Measurements from ENCODE around the gene MON1B.
"Not testable (repeated sequence)": the region's sequence is repeated elsewhere in the genome, so short reads cannot be mapped to it uniquely, and the experiment has no call there.

MON1B gene

DNA sequence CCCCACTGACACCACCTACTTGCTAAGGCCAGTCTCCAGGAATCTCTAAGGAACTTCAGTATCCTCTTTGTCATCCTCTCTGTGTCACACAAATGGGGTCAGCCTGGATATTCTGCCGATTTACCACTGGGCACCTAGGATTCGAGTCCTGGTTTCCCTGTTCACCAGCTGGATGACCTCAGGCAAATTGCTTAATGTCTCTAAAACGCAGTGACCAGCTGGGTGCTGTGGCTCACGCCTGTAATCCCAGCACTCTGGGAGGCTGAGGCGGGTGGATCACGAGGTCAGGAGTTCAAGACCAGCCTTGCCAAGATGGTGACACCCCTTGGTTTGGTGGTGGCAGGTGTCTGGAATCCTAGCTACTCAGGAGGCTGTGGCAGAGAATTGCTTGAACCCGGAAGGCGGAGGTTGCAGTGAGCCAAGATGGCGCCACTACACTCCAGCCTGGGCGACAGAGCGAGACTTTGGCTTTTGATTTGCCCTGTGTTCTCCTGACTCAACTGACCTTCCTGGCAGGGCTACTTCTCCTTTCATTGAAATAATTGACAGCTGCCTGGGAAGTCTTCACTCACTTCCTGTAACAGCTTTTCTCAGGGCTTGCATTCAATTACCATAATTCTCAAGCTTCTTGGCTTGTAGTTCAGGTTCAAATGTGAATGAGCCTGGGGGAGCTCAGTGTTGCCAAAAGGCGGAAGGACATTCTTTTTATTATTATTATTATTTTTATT lies 23.6 kb downstream of the MON1B start:
- no peaks in the 10 kb centered on the region for H3K9me3 Mint-ChIP-seq
- ATAC-seq (no peak), DNase-seq (ENCODE audit: low spot score in 2 of 2) (no peak)
- H3K36me3 Mint-ChIP-seq: no peaks in the 10 kb centered on the region
- H3K27ac Mint-ChIP-seq: no peak overlapping the region
- H3K4me1 Mint-ChIP-seq: peaks cover 19% of the 10 kb centered on the region
- no peak overlapping the region for H3K4me3 Mint-ChIP-seq

DNA sequence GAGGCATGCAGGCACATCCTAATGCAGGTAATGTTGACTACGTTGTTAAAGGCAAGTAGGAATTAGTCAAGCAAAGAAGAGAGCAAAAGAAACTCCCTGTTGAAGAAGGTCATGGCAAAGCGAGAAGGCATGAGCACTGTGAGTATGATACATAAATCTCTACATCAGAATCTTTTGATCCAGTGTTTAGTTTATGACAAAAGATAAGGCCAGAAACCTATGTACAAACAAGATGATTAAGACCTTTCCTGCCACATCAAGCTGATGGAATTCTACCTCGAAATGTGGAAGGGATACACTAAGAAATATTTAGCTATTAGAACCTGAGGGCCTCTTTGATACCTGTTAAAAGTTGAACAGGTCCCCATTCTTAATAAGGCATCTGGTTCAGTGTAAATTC lies 28.4 kb downstream of the MON1B start:
- H3K27ac Mint-ChIP-seq: no peak overlapping the region
- DNase-seq (ENCODE audit: low spot score in 2 of 2) (no peak), ATAC-seq (no peak)
- H3K4me3 Mint-ChIP-seq: no peak overlapping the region
- no peaks in the 10 kb centered on the region for H3K36me3 Mint-ChIP-seq
- H3K4me1 Mint-ChIP-seq: no peaks in the 10 kb centered on the region
- H3K9me3 Mint-ChIP-seq: no peaks in the 10 kb centered on the region

DNA sequence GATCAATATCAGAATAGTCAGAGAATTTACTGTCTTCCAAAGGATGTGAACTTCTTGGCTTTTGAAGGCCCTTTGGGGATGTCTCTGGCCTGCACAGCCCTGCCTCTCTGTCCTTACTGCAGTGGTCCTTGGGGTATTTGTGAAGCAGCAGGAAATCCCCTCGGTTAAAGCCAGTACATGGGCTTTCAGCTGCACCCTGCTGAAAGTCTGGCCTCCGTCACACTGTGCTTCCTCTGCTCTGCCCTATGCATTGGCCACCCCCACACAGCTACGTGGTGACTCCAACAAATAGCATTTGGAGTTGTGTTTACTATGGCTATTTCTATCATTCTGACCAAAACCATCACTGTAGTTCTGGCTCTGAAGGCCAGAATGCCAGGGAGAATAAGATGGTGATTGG lies 29.4 kb downstream of the MON1B start:
- Mint-ChIP-seq H3K36me3 (no peaks in the 10 kb centered on the region), H3K4me3 (no peak overlapping the region), H3K27ac (no peak overlapping the region), H3K9me3 (no peaks in the 10 kb centered on the region), H3K4me1 (no peaks in the 10 kb centered on the region)
- ATAC-seq (no peak), DNase-seq (ENCODE audit: low spot score in 2 of 2) (no peak)

DNA sequence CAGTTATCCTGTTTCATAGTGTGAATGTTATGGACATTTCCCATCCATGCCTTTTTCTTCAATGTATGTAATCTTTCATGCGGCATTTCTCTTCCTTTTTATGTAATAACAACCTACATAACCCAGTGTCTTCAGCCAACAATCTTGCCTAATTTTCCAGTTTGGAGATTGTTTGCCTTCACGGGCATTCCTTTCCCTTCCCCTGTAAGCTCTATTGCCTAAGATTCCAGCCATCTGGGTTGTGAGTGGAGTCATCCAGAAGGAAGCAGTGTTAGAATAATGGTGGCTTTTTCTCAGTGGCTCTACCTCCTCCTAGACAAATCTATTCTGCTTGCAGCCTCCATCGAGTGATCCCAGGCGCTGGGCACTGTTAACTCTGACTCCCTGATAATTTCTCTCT lies 30.5 kb downstream of the MON1B start:
- Mint-ChIP-seq H3K36me3 (no peaks in the 10 kb centered on the region), H3K4me1 (no peaks in the 10 kb centered on the region), H3K27ac (no peak overlapping the region), H3K4me3 (no peak overlapping the region), H3K9me3 (no peaks in the 10 kb centered on the region)
- ATAC-seq (no peak), DNase-seq (ENCODE audit: low spot score in 2 of 2) (no peak)

DNA sequence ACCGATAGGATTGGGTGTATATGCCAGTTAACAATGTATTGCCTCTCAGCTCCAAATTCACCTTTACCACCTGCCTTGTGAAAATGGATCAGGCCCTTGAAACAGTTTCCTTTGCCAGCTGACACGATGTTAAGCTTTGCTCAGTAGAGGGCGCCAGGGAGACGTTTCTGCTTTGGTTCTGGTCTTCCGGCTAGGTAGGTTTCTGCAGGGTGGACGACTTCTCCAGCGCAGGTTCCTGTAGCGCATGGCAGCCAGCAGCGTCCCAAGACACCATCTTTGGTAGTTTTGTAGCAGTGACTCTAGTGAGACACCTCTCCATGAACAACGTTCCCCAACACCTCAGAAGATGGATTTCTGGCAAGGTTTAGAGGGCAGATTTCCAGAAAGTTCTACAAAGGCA lies 32.2 kb downstream of the MON1B start:
- no peaks in the 10 kb centered on the region for H3K9me3 Mint-ChIP-seq
- H3K4me1 Mint-ChIP-seq: no peaks in the 10 kb centered on the region
- H3K27ac Mint-ChIP-seq: no peak overlapping the region
- no peak for ATAC-seq
- H3K4me3 Mint-ChIP-seq: no peak overlapping the region
- H3K36me3 Mint-ChIP-seq: no peaks in the 10 kb centered on the region
- peak in 1 of 2 donors; percentile 60 for DNase-seq (ENCODE audit: low spot score in 2 of 2)

DNA sequence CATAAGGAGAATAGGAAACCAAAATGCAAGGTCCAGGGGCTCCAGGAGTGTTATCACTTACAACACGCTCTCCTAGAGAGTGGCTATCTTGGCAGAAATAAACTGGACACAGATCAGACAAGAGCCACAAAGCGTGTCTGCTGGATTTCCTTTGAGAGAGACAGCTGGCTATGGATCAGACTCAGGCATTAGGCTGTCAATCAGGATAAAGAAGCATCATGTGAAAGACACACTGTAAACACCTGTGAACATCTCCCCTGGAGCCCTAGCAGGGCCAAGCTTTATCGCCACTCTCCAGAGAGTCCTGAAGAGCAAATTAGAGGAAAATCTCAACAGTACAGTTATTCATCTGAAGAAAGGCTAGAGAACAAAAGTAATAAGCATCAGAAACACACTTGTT lies 34.2 kb downstream of the MON1B start:
- Mint-ChIP-seq H3K9me3 (no peaks in the 10 kb centered on the region), H3K27ac (no peak overlapping the region), H3K4me1 (no peaks in the 10 kb centered on the region), H3K4me3 (no peak overlapping the region), H3K36me3 (no peaks in the 10 kb centered on the region)
- no peak for DNase-seq (ENCODE audit: low spot score in 2 of 2)
- no peak for ATAC-seq

- Mint-ChIP-seq H3K36me3 (no peaks in the 10 kb centered on the region), H3K27ac (no peak overlapping the region), H3K4me3 (no peak overlapping the region), H3K4me1 (no peaks in the 10 kb centered on the region), H3K9me3 (no peaks in the 10 kb centered on the region)
- ATAC-seq (peak; percentile 76), DNase-seq (ENCODE audit: low spot score in 2 of 2) (no peak)
Observed at GRCh38 chr16:77227745-77228144, 36.8 kb downstream of the MON1B start.

GRCh38 chr16:77231047-77231446 lies 40.1 kb downstream of the MON1B start:
- H3K4me1 Mint-ChIP-seq: no peaks in the 10 kb centered on the region
- H3K9me3 Mint-ChIP-seq: no peaks in the 10 kb centered on the region
- DNase-seq (ENCODE audit: low spot score in 2 of 2): no peak
- no peak overlapping the region for H3K27ac Mint-ChIP-seq
- H3K36me3 Mint-ChIP-seq: no peaks in the 10 kb centered on the region
- ATAC-seq: no peak
- H3K4me3 Mint-ChIP-seq: no peak overlapping the region

GRCh38 chr16:77233799-77234519 lies 43.0 kb downstream of the MON1B start:
- no peak overlapping the region for H3K27ac Mint-ChIP-seq
- no peak for DNase-seq (ENCODE audit: low spot score in 2 of 2)
- ATAC-seq: no peak
- no peaks in the 10 kb centered on the region for H3K9me3 Mint-ChIP-seq
- no peaks in the 10 kb centered on the region for H3K36me3 Mint-ChIP-seq
- H3K4me1 Mint-ChIP-seq: no peaks in the 10 kb centered on the region
- no peak overlapping the region for H3K4me3 Mint-ChIP-seq

- H3K36me3 Mint-ChIP-seq: no peaks in the 10 kb centered on the region
- H3K4me3 Mint-ChIP-seq: no peak overlapping the region
- no peak for ATAC-seq
- DNase-seq (ENCODE audit: low spot score in 2 of 2): no peak
- H3K4me1 Mint-ChIP-seq: no peaks in the 10 kb centered on the region
- H3K9me3 Mint-ChIP-seq: no peaks in the 10 kb centered on the region
- no peak overlapping the region for H3K27ac Mint-ChIP-seq
Observed at GRCh38 chr16:77234611-77235010, 43.6 kb downstream of the MON1B start.

DNA sequence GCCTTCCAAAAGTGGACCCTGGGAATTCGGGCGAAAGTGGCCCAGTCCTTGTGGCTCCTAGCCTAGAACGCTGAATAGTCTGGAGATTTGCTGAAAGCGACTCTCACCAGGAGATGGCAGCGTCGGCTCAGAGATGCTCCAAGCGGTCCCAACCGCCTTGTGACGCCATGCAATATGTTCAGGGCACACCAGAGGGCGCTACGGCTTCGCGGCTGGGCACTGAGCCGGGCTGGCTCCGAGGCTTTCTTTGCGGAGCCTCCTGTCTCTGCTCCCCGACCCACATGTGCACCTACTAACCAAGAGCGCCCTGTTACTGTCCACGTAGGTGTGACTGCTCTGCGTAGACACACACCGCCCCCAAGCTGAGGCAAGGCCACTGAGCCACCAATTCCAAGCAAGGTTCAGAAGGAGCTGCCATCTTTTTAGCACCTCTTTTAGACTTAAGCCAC lies 45.1 kb downstream of the MON1B start:
- Mint-ChIP-seq H3K4me3 (peak overlapping the region; percentile 18), H3K36me3 (no peaks in the 10 kb centered on the region), H3K4me1 (no peaks in the 10 kb centered on the region), H3K27ac (no peak overlapping the region), H3K9me3 (no peaks in the 10 kb centered on the region)
- DNase-seq (ENCODE audit: low spot score in 2 of 2) (peak; percentile 83 to 91), ATAC-seq (peak; percentile 96)

GRCh38 chr16:77238593-77238992 lies 47.6 kb downstream of the MON1B start:
- ATAC-seq: no peak
- H3K4me3 Mint-ChIP-seq: no peak overlapping the region
- H3K4me1 Mint-ChIP-seq: no peaks in the 10 kb centered on the region
- H3K27ac Mint-ChIP-seq: no peak overlapping the region
- no peaks in the 10 kb centered on the region for H3K9me3 Mint-ChIP-seq
- no peak for DNase-seq (ENCODE audit: low spot score in 2 of 2)
- H3K36me3 Mint-ChIP-seq: no peaks in the 10 kb centered on the region

GRCh38 chr16:77242471-77242870 lies 51.5 kb downstream of the MON1B start:
- not testable (repeated sequence) for H3K36me3 Mint-ChIP-seq; ATAC-seq; H3K27ac Mint-ChIP-seq; H3K4me3 Mint-ChIP-seq; H3K4me1 Mint-ChIP-seq; DNase-seq (ENCODE audit: low spot score in 2 of 2); H3K9me3 Mint-ChIP-seq

DNA sequence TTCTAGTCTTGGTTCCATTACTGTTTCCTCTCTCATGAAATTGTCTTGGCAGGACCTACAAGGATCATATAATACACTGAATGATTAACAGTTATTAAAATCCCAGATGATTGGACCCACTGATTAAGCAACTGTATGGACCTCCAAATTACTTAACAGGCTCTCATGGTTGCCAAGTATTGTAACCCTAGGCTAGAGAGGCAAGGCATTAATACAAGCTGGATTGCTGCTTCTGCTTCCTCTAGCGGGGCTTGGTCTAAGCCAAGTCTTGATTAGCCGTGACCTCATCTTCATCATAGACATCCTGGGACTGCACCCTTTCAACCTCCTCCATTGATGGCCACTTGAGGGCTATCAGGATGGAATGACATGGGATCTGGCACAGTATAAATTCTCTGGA lies 55.2 kb downstream of the MON1B start:
- H3K27ac Mint-ChIP-seq: no peak overlapping the region
- no peaks in the 10 kb centered on the region for H3K36me3 Mint-ChIP-seq
- no peaks in the 10 kb centered on the region for H3K4me1 Mint-ChIP-seq
- no peak for DNase-seq (ENCODE audit: low spot score in 2 of 2)
- H3K9me3 Mint-ChIP-seq: no peaks in the 10 kb centered on the region
- ATAC-seq: no peak
- H3K4me3 Mint-ChIP-seq: no peak overlapping the region

DNA sequence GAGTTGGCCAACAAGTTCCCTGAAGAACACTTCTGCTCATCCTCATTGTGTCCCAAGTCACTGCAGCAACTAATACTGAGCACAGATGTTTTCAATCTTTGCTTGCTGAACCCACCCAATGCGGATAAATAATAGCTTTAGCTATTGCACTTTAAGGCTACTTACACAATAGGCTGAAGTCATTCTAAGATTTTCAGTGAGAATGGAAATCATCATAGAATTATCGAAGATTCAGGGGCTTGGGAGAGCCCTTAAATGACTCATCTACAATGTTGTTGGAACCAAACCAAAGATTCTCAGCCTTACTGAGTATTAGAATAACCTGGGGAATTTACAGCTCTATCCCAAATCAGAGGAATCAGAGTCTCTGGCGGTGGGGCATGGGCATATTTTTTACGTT lies 59.4 kb downstream of the MON1B start:
- H3K27ac Mint-ChIP-seq: no peak overlapping the region
- DNase-seq (ENCODE audit: low spot score in 2 of 2): no peak
- no peak for ATAC-seq
- H3K36me3 Mint-ChIP-seq: no peaks in the 10 kb centered on the region
- H3K4me1 Mint-ChIP-seq: no peaks in the 10 kb centered on the region
- H3K4me3 Mint-ChIP-seq: no peak overlapping the region
- H3K9me3 Mint-ChIP-seq: no peaks in the 10 kb centered on the region
